ENCODE results near the gene GSTT2. TPM values are rescaled to one million over a fixed set of nuclear protein-coding genes. Genes with fewer than 3 reads are reported as not detected.
"Not testable (repeated sequence)": the region's sequence is repeated elsewhere in the genome, so short reads cannot be mapped to it uniquely, and the experiment has no call there.

Gene GSTT2
- total RNA-seq, 1 experiment from 2014 or later, result 0.11 TPM

GRCh38 chr22:23974345-23974744 is 5.6 kb upstream of the GSTT2 start, which contains the start of gene DDT:
Gene DDT, minus strand, starts transcription at chr22:23974441. Its CDS starts 27 bp downstream, at chr22:23974414.
- not testable (repeated sequence) for DNase-seq (ENCODE audit: low read depth)

- not testable (repeated sequence) for DNase-seq (ENCODE audit: low read depth)
These were observed 5.0 kb upstream of the GSTT2 start for GRCh38 chr22:23974836-23975352.

- DNase-seq (ENCODE audit: low read depth), result not testable (repeated sequence)
These were observed 2.6 kb upstream of the GSTT2 start for GRCh38 chr22:23977304-23977703.

GRCh38 chr22:23980567-23980966 is 633 bp downstream of the GSTT2 start:
- not testable (repeated sequence) for DNase-seq (ENCODE audit: low read depth)

DNA sequence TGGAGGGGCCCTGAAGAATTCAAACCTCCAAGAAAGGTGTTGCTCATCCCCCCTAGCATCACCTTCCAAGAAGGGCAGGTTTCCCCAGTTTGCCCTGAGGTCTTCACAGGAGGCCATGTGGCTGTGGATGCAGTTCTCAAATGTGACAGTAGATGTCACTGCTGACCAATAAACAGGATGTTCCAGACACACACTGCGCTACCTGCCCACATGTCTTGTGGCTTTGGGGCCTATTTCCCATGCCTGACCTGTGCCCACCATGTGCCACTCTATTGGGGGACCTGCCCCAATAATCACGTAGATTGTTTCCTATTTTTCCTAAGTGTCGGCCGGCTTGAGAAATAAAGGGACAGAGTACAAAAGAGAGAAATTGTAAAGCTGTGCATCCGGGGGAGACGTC is 4.5 kb downstream of the GSTT2 start:
- no peak for DNase-seq (ENCODE audit: low read depth)

DNA sequence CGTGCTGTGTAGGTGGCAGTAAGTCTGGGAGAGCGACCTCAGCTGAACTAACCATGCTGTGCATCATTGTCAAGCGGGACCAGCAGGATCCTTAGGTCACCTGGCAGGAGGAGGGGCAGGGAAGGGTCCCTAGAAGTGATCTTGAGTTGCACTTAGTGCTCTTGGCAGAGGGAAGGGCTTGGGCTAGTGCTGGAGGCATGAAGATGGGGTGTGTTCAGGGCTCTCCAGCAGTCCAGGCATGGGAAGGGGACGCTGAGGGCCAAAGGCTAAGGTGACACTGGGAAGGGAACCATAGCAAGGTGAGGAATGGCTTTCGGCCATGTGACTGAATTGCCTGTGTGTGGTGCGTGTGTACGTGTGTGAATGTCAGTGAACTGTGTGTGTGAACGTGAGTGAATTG is 6.2 kb downstream of the GSTT2 start:
- not testable (repeated sequence) for DNase-seq (ENCODE audit: low read depth)

DNA sequence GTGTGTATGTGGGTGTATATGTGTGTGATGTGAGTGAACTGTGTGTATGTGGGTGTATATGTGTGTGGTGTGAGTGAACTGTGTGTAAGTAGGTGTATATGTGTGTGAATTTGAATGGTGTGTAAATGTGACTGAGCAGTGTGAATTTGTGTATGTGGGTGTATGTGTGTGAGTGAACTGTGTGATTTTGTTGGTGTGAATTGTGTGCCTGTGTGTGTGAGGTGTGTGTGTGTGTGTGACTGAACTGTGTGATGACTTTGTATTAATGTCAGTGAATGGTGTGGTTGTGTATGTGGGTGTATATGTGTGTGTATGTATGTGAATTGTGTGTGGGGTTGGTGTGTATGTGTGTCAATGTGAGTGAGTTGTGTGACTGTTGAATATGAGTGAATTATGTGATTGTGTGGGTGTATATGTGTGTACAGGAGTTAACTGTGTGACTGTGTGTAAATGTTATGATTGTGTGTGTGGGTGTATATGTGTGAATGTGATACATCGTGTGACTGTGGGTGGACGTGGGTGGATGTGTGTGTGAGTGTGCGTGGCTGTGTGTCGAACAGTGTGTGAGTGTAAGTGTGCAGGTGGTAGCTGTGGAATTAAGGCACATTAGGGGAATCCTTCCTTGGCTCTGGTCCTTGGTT is 6.7 kb downstream of the GSTT2 start:
- not testable (repeated sequence) for DNase-seq (ENCODE audit: low read depth)

GRCh38 chr22:23989583-23990244 is 9.8 kb downstream of the GSTT2 start:
- not testable (repeated sequence) for DNase-seq (ENCODE audit: low read depth)

GRCh38 chr22:23993080-23993479 is 13.1 kb downstream of the GSTT2 start:
- not testable (repeated sequence) for DNase-seq (ENCODE audit: low read depth)

GRCh38 chr22:23993581-23994177 is 13.7 kb downstream of the GSTT2 start:
- DNase-seq (ENCODE audit: low read depth), result not testable (repeated sequence)

GRCh38 chr22:23997092-23997491 is 17.2 kb downstream of the GSTT2 start:
- DNase-seq (ENCODE audit: low read depth), result no peak

DNA sequence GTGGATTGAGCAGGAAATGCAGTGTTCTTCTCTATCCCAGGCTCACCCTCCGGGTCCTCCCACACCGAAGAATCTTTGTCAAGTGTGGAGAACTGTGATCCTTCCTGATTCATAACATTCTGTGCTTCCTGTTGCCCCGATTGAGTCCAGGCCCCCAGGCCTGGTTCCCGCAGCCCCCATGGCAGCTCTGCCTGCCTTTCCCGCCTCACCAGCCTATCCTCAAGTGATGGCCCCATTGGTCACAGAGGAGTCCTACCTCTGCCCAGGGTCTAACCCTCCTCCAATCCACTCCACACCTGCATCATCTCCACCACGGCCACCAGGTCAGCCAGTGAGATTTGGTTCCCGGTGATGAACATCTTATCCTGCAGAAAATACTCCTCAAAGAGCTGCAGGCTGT is 19.8 kb downstream of the GSTT2 start:
- DNase-seq (ENCODE audit: low read depth), result not testable (repeated sequence)

DNA sequence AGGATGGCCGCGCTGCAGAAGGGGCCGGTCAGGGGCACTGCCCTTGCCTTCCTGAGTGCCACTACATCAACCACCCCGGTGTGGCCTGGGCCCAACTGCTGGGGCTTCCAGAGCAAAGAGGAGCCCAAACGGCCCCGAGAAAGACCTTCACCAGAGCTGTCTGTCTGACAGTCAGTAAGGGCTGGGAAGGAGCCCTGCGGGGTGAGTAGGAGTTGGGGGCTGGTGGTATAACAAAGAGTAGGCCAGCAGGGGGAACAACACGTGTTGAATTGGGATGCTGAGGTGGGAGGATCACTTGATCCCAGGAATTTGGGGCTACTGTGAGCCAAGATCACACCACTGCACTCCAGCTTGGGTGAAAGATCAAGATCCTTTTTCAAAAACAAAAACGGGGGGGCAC is 21.4 kb downstream of the GSTT2 start:
- DNase-seq (ENCODE audit: low read depth), result no peak

DNA sequence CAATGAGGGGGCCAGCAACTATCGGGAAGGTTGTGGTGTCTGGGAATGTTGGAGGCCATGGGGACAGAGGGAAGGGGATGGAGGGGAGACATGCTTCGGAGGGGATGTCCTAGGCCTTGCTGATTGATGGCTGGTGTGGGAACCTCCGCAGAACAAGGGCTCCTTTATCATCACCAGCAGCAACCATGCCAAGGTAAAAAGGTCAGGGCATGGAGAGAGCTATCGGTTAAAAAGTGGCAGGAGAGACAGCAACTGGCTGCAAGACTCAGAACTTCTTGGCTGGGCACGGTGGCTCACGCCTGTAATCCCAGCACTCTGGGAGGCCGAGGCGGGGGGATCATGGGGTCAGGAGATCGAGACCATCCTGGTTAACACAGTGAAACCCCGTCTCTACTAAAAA is 22.3 kb downstream of the GSTT2 start:
- no peak for DNase-seq (ENCODE audit: low read depth)

DNA sequence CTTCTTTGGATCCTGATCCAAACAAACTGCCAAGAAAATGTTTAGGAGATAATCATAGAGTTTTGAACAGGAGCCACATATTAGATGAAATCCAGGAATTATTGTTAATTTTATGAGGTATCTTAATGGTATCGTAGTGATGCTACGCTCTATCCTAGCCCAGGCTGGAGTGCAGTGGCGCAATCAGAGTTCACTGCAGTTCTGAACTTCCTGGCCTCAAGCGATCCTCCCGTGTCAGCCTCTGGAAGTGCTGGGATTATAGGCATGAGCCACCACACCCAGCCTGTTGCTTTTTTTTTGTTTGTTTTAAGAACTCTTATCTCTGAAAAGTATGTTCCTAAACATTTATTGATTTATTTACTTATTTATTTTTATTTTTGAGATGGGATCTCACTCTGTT is 22.9 kb downstream of the GSTT2 start:
- DNase-seq (ENCODE audit: low read depth), result no peak

GRCh38 chr22:24003887-24004286 is 24.0 kb downstream of the GSTT2 start:
- no peak for DNase-seq (ENCODE audit: low read depth)

GRCh38 chr22:24005201-24005600 is 25.3 kb downstream of the GSTT2 start, which contains the start of gene GSTT4:
Gene GSTT4, minus strand, starts transcription at chr22:24005453. Its CDS starts 97 bp downstream, at chr22:24005356.
- DNase-seq (ENCODE audit: low read depth), result no peak

DNA sequence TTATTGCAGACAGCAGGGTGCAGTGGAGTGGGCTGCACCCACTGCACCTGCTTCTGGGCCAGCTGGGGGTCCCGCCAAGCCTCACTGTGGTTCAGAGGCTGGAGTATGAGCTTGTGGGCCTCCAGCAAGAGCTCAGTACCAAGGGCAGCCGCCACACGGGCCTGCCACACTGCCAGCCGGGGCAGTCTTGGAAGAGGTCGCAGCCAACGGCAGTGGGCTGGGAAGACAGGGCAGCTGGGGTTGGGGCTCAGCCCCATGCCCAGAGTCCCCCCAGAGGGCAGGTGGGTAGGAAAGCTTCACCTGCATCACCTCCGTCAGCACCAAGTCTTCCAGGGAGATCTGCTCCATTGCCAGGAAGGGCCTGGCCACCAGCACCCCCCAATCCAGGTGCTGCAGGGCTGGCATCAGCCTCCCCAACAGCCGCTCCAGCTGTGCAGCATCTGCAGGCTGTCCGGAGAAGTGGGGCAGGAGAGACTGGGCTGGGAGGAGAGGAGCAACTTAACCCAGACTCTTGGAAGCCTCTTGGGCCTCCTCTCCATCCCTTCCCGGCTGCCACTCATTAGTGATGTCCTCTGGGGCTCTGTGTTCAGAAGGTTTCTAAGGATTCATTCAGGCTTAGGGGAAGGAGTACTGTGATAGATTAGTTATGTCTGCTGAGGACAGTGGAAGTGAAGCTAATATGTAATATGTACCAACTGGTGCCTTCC is 26.4 kb downstream of the GSTT2 start:
- no peak for DNase-seq (ENCODE audit: low read depth)

DNA sequence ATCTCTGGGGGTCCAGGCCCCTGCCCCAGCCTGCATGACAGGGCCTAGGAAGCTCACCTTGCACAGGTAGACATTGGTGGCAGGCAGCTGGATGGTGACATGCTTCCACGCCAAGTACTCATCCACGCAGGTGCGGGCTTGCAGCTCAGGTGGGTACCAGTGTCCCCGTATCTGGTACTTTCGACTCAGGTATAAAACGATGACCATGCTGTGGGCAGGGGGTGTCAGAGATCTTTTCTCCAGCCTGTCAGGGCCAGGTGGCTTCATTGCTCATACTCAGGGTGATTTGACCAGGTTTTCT is 26.9 kb downstream of the GSTT2 start:
- DNase-seq (ENCODE audit: low read depth), result no peak

DNA sequence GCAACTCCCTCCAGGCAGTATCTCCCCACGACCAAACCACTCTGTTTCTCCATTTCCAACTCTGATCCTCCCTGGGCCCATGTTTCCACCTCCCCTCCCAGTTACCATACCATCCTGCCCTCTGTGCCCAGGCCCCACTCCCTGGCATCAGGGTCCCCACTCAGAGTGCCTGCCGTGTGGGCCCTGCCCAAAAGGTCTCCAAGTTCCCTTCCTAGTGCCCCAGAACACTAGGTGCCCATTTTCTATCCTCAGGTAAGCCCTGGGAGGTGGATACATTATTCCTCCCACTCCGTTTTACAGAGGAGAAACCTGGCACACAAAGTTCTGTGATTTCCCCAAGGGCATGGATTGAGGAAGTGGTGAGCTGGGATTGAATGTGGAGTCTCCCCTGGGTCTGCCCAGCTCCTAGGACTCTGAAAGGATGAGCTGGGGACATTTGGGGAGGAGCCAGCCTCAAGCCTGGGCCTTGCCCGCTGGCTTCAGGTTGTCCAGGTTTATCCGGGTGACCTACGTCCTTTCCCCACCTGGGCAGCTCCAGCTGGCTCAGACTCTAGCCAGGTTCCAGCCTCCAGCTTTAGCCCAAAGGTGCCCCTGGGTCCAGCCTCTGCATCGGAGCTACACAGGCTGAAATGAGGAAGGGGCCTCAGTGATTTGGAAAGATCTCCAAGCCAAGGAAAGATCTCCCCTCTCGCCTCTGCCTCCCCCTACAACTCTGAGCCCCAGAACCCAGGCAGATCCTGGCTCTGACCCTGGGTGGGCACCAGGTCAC is 27.5 kb downstream of the GSTT2 start:
- no peak for DNase-seq (ENCODE audit: low read depth)

DNA sequence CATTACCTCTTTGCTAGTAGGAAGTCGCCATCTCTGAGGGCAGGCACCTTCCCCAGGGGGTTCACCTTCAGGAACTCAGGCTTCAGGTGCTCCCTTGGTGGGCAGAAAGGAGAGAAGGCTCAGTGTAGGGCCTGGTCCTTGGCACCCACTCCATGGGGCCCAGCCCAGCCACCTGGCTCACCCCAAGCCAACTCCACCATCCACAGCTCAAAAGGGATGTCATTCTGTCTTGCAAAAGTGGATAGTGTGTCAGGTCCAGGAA is 28.0 kb downstream of the GSTT2 start:
- no peak for DNase-seq (ENCODE audit: low read depth)

Measured in LHCN-M2 (cell line).